Gastrocnemius medialis (tissue), 4 donors: Measurements from ENCODE around the gene MYH10.

Experiments used
- POLR2A ChIP-seq, 2 donors: fragments of 450-650 bp; IDR thresholded peaks; one replicate each; pipeline ENCODE4 v1.6.1; 2017; ENCODE audit warnings: antibody characterized with exemption in 2 of 2, mild to moderate bottlenecking in 2 of 2, moderate library complexity in 2 of 2
- TF ChIP-seq, protein P1 (sequence below), 5 experiments: fragments of 450-650 bp in 3 of 5; fragments of 200-600 bp in 2 of 5; sonication (generic) in 2 of 5; IDR thresholded peaks in 4 of 5; conservative IDR thresholded peaks in 1 of 5; 1 replicate in 4 of 5; 2 replicates in 1 of 5; pipeline ENCODE4 v1.5.1; 2016 to 2019; ENCODE audit warnings: antibody characterized with exemption in 5 of 5, mild to moderate bottlenecking in 3 of 5, moderate library complexity in 3 of 5

DNA sequence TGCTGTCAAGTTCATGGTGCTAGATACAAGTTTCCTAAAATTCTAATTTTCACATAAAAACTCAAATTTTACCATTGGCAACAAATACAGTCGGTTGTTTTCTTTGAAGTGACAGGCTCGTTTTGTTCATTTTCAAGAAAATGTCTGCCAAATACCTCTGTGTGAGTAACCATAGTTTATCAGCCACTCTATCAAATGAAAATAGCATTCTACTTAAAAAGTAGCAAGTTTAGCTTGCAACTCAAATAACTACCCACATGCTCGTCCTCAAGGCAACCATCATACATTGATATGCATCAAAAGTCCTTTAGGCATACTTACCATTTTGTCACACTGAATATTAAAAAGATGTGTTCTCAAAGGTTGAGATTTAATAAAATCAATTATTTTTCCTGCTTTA is 11.7 kb downstream of the MYH10 start:
- TF ChIP-seq, protein P1, sequence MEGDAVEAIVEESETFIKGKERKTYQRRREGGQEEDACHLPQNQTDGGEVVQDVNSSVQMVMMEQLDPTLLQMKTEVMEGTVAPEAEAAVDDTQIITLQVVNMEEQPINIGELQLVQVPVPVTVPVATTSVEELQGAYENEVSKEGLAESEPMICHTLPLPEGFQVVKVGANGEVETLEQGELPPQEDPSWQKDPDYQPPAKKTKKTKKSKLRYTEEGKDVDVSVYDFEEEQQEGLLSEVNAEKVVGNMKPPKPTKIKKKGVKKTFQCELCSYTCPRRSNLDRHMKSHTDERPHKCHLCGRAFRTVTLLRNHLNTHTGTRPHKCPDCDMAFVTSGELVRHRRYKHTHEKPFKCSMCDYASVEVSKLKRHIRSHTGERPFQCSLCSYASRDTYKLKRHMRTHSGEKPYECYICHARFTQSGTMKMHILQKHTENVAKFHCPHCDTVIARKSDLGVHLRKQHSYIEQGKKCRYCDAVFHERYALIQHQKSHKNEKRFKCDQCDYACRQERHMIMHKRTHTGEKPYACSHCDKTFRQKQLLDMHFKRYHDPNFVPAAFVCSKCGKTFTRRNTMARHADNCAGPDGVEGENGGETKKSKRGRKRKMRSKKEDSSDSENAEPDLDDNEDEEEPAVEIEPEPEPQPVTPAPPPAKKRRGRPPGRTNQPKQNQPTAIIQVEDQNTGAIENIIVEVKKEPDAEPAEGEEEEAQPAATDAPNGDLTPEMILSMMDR (IDR thresholded peaks at IDR 0.05 in 4 of 5, conservative IDR thresholded peaks at IDR 0.05 in 1 of 5), result no peak
- TF ChIP-seq POLR2A (IDR thresholded peaks at IDR 0.05), result no peak
